Lower lobe of right lung (tissue), 2 donors: ENCODE results near the gene CDHR4. TPM values are rescaled to one million over a fixed set of nuclear protein-coding genes. Genes with fewer than 3 reads are reported as not detected.

ENCODE experiments used
- ATAC-seq, 2 donors: fragments of 200-7000 bp; cut with Tn5 transposase; one replicate each; pipeline ENCODE4 v1.9.1; 2020 to 2022; ENCODE audit warnings: mild to moderate bottlenecking in 2 of 2, moderate library complexity in 2 of 2
- DNase-seq: peaks from one replicate; pipeline ENCODE4 v3.0.0-alpha.2; 2020
- H3K27ac ChIP-seq: fragments of 200-600 bp; one replicate; pipeline ENCODE4 v1.8.0; 2022
- H3K27me3 ChIP-seq: fragments of 200-600 bp; one replicate; pipeline ENCODE4 v1.8.0; 2022; ENCODE audit warnings: low read depth
- H3K36me3 ChIP-seq: fragments of 200-600 bp; one replicate; pipeline ENCODE4 v1.8.0; 2022; ENCODE audit warnings: mild to moderate bottlenecking
- H3K4me1 ChIP-seq: fragments of 200-600 bp; one replicate; pipeline ENCODE4 v1.8.0; 2022
- H3K4me3 ChIP-seq: fragments of 200-600 bp; one replicate; pipeline ENCODE4 v1.8.0; 2022; ENCODE audit warnings: mild to moderate bottlenecking
- H3K9me3 ChIP-seq: fragments of 200-600 bp; one replicate; pipeline ENCODE4 v1.8.0; 2022
- intact Hi-C: fragments of 100-400 bp; cut with DNase I; formaldehyde crosslinking; loops from one replicate; pipeline ENCODE4 v1.11.0; 2022
- total RNA-seq: library from RNA; stranded (reverse); fragmentation: NEBNext Ultra II Directional; extraction: Animal tissue kit (Norgen Biotek cat#: 25700); gene quantifications from one replicate; pipeline ENCODE4 v1.2.1, GENCODE V29; 2021
- TF ChIP-seq, protein P1 (sequence below): fragments of 200-600 bp; IDR thresholded peaks from one replicate; pipeline ENCODE4 v1.8.0; 2022; ENCODE audit warnings: antibody characterized with exemption, mild to moderate bottlenecking
- donor health status: DM: no; HTN: yes; CAD: no; lungs with severe emphysema.

The CDHR4 gene
- total RNA-seq, 1 donor from 2014 or later: 9.6 TPM

DNA sequence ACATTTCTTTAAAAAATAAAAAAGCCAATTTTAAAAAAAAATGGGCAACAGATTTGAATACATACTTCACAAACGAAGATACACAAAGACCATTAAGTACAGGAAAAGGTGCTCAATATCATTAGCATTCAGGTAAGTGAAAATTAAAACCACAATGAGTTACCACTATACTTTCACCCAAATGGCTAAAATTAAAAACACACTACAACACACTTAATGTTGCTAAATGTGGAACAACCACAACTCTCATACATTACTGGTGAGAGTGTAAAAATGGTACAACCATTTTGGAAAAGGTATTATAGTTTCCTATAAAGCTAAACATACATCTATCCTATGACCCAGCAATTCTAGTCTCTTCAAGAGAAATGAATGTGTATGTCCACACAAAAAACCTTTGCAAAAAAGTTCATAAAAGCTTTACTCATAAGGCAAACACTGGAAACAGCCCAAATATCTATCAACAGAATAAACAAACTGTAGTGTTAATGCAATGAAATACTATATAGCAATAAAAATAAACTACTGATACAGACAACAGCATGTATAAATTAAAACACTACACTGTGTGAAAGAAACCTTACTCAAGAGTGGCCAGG lies 28.2 kb downstream of the CDHR4 start:
- Histone ChIP-seq H3K9me3 (no peaks in the 10 kb centered on the region), H3K4me3 (no peak overlapping the region), H3K27me3 (no peaks in the 10 kb centered on the region), H3K36me3 (peaks cover 23% of the 10 kb centered on the region), H3K4me1 (peaks cover 17% of the 10 kb centered on the region), H3K27ac (no peak overlapping the region)
- ATAC-seq (no peak), DNase-seq (no peak)
- TF ChIP-seq, protein P1, sequence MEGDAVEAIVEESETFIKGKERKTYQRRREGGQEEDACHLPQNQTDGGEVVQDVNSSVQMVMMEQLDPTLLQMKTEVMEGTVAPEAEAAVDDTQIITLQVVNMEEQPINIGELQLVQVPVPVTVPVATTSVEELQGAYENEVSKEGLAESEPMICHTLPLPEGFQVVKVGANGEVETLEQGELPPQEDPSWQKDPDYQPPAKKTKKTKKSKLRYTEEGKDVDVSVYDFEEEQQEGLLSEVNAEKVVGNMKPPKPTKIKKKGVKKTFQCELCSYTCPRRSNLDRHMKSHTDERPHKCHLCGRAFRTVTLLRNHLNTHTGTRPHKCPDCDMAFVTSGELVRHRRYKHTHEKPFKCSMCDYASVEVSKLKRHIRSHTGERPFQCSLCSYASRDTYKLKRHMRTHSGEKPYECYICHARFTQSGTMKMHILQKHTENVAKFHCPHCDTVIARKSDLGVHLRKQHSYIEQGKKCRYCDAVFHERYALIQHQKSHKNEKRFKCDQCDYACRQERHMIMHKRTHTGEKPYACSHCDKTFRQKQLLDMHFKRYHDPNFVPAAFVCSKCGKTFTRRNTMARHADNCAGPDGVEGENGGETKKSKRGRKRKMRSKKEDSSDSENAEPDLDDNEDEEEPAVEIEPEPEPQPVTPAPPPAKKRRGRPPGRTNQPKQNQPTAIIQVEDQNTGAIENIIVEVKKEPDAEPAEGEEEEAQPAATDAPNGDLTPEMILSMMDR: no peak
- intact Hi-C loops: no loop called here

DNA sequence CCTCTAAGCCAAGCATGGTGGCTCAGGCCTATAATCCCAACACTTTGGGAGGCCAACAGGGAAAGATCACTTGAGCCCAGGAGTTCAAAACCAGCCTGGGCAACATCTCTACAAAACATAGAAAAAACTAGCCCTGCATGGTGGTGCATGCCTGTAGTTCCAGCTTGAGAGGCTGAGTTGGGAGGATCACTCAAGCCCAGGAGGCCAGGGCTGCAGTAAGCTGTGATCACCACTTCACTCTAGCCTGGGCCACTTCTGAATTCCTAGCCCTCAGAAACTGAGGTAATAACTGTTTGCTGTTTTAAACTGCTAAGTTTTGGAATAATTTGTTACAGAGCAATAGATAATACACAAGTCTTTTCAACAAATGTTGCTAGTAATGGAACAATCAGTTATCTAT lies 29.7 kb downstream of the CDHR4 start:
- TF ChIP-seq, protein P1: no peak
- H3K27me3 ChIP-seq: no peaks in the 10 kb centered on the region
- peaks cover 17% of the 10 kb centered on the region for H3K36me3 ChIP-seq
- H3K9me3 ChIP-seq: no peaks in the 10 kb centered on the region
- intact Hi-C loops: no loop called here
- ATAC-seq (no peak), DNase-seq (no peak)
- peaks cover 17% of the 10 kb centered on the region for H3K4me1 ChIP-seq
- H3K27ac ChIP-seq: no peak overlapping the region
- H3K4me3 ChIP-seq: no peak overlapping the region

DNA sequence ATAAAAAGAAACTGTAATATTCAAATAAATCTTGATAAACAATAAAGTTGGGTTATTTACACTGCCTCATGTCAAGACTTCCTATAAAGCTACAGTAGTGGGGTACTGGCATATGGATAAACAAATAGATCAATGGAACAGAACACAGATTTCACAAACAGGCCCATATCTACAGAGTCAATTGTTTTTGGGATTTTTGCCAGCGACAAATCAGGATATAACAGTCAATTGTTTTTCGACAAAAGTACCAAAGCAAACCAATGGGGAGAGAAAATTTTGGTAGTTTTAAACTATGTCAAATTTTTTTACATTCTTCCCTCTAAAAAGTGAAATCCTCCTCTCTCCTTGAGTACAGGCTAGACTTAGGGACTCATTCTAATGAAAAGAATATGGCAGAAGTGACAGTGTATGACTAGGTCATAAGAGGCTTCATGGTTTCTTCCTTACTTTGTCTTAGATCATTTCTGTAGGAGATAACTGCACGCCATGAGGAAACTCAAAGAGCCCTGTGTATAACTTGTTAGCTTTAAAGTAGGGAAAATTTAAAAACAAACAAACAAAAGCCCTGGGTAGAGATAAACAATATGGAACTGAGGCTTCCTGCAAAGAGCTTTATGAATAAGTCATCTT lies 30.3 kb downstream of the CDHR4 start:
- no peaks in the 10 kb centered on the region for H3K27me3 ChIP-seq
- intact Hi-C loops: no loop called here
- H3K36me3 ChIP-seq: peaks cover 16% of the 10 kb centered on the region
- TF ChIP-seq, protein P1: no peak
- no peaks in the 10 kb centered on the region for H3K9me3 ChIP-seq
- H3K27ac ChIP-seq: no peak overlapping the region
- H3K4me1 ChIP-seq: peaks cover 17% of the 10 kb centered on the region
- DNase-seq: no peak
- no peak for ATAC-seq
- H3K4me3 ChIP-seq: no peak overlapping the region

DNA sequence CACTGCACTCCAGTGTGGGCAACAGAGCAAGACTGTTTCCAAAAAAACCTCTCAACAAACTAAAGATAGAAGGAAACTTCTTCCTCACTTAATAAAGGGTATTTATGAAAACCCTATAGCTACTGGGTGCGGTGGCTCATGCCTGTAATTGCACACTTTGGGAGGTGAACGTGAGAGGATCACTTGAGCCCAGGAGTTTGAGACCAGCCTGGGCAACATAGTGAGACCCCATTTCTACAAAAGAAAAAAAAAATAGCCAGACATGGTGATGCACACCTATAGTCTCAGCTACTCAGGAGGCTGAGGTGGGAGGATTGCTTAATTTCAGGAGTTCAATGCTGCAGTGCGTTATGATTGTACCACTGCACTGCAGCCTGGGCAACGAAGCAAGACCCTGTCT lies 35.7 kb downstream of the CDHR4 start:
- H3K4me1 ChIP-seq: no peaks in the 10 kb centered on the region
- H3K27ac ChIP-seq: no peak overlapping the region
- H3K9me3 ChIP-seq: no peaks in the 10 kb centered on the region
- no peak overlapping the region for H3K4me3 ChIP-seq
- peaks cover 8% of the 10 kb centered on the region for H3K36me3 ChIP-seq
- no peaks in the 10 kb centered on the region for H3K27me3 ChIP-seq
- TF ChIP-seq, protein P1: no peak
- DNase-seq (no peak), ATAC-seq (no peak)
- intact Hi-C loops: no loop called here

DNA sequence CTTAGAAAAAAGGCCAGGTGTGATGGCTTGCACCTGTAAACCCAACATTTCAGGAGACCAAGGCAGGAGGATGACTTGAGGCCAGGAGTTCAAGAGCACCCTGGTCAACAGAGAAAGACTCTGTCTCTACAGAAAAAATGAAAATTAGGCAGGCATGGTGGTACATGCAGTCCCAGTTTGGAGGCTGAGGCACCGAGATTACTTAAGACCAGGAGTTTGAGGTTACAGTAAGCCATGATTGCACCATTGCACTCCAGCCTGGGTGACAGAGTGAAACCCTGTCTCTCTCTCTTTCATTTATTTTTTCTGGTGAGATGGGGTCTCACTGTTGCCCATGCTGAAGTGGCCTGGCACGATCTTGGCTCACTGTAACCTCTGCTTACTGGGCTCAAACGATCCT lies 38.0 kb downstream of the CDHR4 start:
- Histone ChIP-seq H3K4me1 (peaks cover 9% of the 10 kb centered on the region), H3K36me3 (peaks cover 8% of the 10 kb centered on the region), H3K4me3 (no peak overlapping the region), H3K27me3 (no peaks in the 10 kb centered on the region), H3K9me3 (no peaks in the 10 kb centered on the region), H3K27ac (no peak overlapping the region)
- no peak for DNase-seq
- intact Hi-C loops: no loop called here
- TF ChIP-seq, protein P1: no peak
- ATAC-seq: no peak
